ENCODE measurements around the gene CHD2. TPM values are rescaled to one million over a fixed set of nuclear protein-coding genes. Genes with fewer than 3 reads are reported as not detected.
"Not testable (repeated sequence)": the region's sequence is repeated elsewhere in the genome, so short reads cannot be mapped to it uniquely, and the experiment has no call there.

The CHD2 gene
- total RNA-seq, 1 experiment from 2014 or later: 82.6 TPM

GRCh38 chr15:93029214-93029835 lies 129.2 kb downstream of the CHD2 start:
- H3K27ac ChIP-seq: no peak overlapping the region
- H3K4me1 ChIP-seq: no peaks in the 10 kb centered on the region
- H3K4me3 ChIP-seq: no peak overlapping the region

GRCh38 chr15:93029836-93030429 lies 129.8 kb downstream of the CHD2 start:
- Histone ChIP-seq H3K27ac (no peak overlapping the region), H3K36me3 (peaks cover 25% of the 10 kb centered on the region), H3K4me3 (no peak overlapping the region), H3K27me3 (no peaks in the 10 kb centered on the region), H3K9me3 (replicated peaks) (no peaks in the 10 kb centered on the region), H3K4me1 (no peaks in the 10 kb centered on the region)
- DNase-seq: no peak

More at GRCh38 chr15:93029214-93029835, 129.2 kb downstream of the CHD2 start:
- H3K36me3 ChIP-seq: peaks cover 31% of the 10 kb centered on the region
- no peaks in the 10 kb centered on the region for H3K9me3 ChIP-seq (replicated peaks)
- no peaks in the 10 kb centered on the region for H3K27me3 ChIP-seq
- DNase-seq: no peak

- Histone ChIP-seq H3K4me1 (no peaks in the 10 kb centered on the region), H3K27ac (0 out of 2 replicates have a peak overlapping the region, but pooled peaks have one; percentile 8), H3K36me3 (peaks cover 19% of the 10 kb centered on the region)
Observed at GRCh38 chr15:93030430-93031102, 130.4 kb downstream of the CHD2 start.

GRCh38 chr15:93031103-93031464 lies 131.0 kb downstream of the CHD2 start:
- DNase-seq: peak in 1 of 2 experiments; percentile 30
- peaks cover 14% of the 10 kb centered on the region for H3K36me3 ChIP-seq
- H3K9me3 ChIP-seq (replicated peaks): no peaks in the 10 kb centered on the region
- H3K27me3 ChIP-seq: no peaks in the 10 kb centered on the region
- H3K27ac ChIP-seq: 0 out of 2 replicates have a peak overlapping the region, but pooled peaks have one; percentile 8
- no peak overlapping the region for H3K4me3 ChIP-seq
- no peaks in the 10 kb centered on the region for H3K4me1 ChIP-seq

More at GRCh38 chr15:93030430-93031102, 130.4 kb downstream of the CHD2 start:
- Histone ChIP-seq H3K27me3 (no peaks in the 10 kb centered on the region), H3K4me3 (no peak overlapping the region), H3K9me3 (replicated peaks) (no peaks in the 10 kb centered on the region)
- peak; percentile 73 to 94 for DNase-seq

- not testable (repeated sequence) for DNase-seq, H3K4me1 ChIP-seq, H3K36me3 ChIP-seq
Observed at GRCh38 chr15:93031557-93032384, 131.6 kb downstream of the CHD2 start.

GRCh38 chr15:93032515-93033206 lies 132.5 kb downstream of the CHD2 start:
- H3K36me3 ChIP-seq; DNase-seq; H3K27ac ChIP-seq; H3K4me3 ChIP-seq; H3K4me1 ChIP-seq; H3K27me3 ChIP-seq; H3K9me3 ChIP-seq (replicated peaks): not testable (repeated sequence)

More at GRCh38 chr15:93031557-93032384, 131.6 kb downstream of the CHD2 start:
- not testable (repeated sequence) for H3K27me3 ChIP-seq; H3K4me3 ChIP-seq; H3K27ac ChIP-seq; H3K9me3 ChIP-seq (replicated peaks)

GRCh38 chr15:93033434-93034045 lies 133.4 kb downstream of the CHD2 start:
- Histone ChIP-seq H3K9me3 (replicated peaks) (no peaks in the 10 kb centered on the region), H3K4me3 (no peak overlapping the region), H3K36me3 (no peaks in the 10 kb centered on the region), H3K4me1 (peaks cover 15% of the 10 kb centered on the region), H3K27ac (no peak overlapping the region), H3K27me3 (no peaks in the 10 kb centered on the region)
- DNase-seq: no peak

GRCh38 chr15:93034512-93034911 lies 134.4 kb downstream of the CHD2 start:
- peaks cover 15% of the 10 kb centered on the region for H3K4me1 ChIP-seq
- H3K9me3 ChIP-seq (replicated peaks): no peaks in the 10 kb centered on the region
- no peaks in the 10 kb centered on the region for H3K36me3 ChIP-seq
- H3K27me3 ChIP-seq: no peaks in the 10 kb centered on the region
- H3K27ac ChIP-seq: no peak overlapping the region
- DNase-seq: no peak
- no peak overlapping the region for H3K4me3 ChIP-seq

GRCh38 chr15:93035092-93035915 lies 135.2 kb downstream of the CHD2 start:
- DNase-seq: no peak
- Histone ChIP-seq H3K27me3 (no peaks in the 10 kb centered on the region), H3K9me3 (replicated peaks) (no peaks in the 10 kb centered on the region), H3K36me3 (no peaks in the 10 kb centered on the region), H3K27ac (no peak overlapping the region), H3K4me3 (no peak overlapping the region), H3K4me1 (peaks cover 15% of the 10 kb centered on the region)

- no peaks in the 10 kb centered on the region for H3K36me3 ChIP-seq
- peaks cover 15% of the 10 kb centered on the region for H3K4me1 ChIP-seq
- peak; percentile 77 to 80 for DNase-seq
Observed at GRCh38 chr15:93035953-93036810, 136.1 kb downstream of the CHD2 start.

GRCh38 chr15:93036951-93037819 lies 137.1 kb downstream of the CHD2 start:
- peak; percentile 100 for DNase-seq
- H3K27ac ChIP-seq: peak overlapping the region; percentile 79

More at GRCh38 chr15:93035953-93036810, 136.1 kb downstream of the CHD2 start:
- peak overlapping the region; percentile 79 for H3K27ac ChIP-seq
- no peaks in the 10 kb centered on the region for H3K9me3 ChIP-seq (replicated peaks)
- no peaks in the 10 kb centered on the region for H3K27me3 ChIP-seq
- peak overlapping the region; percentile 33 for H3K4me3 ChIP-seq

More at GRCh38 chr15:93036951-93037819, 137.1 kb downstream of the CHD2 start:
- no peaks in the 10 kb centered on the region for H3K27me3 ChIP-seq
- no peaks in the 10 kb centered on the region for H3K9me3 ChIP-seq (replicated peaks)
- H3K4me1 ChIP-seq: peaks cover 15% of the 10 kb centered on the region
- H3K4me3 ChIP-seq: peak overlapping the region; percentile 42
- peaks cover 2% of the 10 kb centered on the region; the same call in 1 of the 2 replicates for H3K36me3 ChIP-seq

Measured in SJCRH30 (cell line).